ENCODE measurements around the gene CDKAL1.

CDKAL1 gene

DNA sequence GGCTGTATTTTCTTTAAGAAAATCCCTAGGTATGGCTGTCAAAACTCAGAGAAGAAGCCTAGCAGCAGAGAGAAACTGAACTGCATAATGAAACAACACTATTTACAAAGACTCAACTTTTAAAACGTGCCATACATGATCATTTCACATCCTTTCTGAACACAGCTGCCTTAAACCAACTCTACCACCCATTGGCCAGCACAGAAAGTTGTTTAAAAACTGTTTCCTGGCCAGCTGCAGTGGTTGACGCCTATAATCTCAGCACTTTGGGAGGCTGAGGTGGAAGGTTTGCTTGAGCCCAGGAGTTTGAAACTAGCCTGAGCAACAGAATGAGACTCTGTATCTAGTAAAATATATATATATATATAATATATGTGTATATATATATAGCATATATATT, 722.9 kb downstream of the CDKAL1 start:
- Histone ChIP-seq H3K4me1 (no peaks in the 10 kb centered on the region), H3K4me3 (no peak overlapping the region), H3K9me3 (peaks cover 0 to 1% (median 0%) of the 10 kb centered on the region in 3 donors), H3K27ac (no peak overlapping the region), H3K27me3 (no peaks in the 10 kb centered on the region), H3K36me3 (no peaks in the 10 kb centered on the region)
- intact Hi-C loops (cut with DNase I; ENCODE audit: low total_unique reads): no loop called here
- TF ChIP-seq, protein P1, sequence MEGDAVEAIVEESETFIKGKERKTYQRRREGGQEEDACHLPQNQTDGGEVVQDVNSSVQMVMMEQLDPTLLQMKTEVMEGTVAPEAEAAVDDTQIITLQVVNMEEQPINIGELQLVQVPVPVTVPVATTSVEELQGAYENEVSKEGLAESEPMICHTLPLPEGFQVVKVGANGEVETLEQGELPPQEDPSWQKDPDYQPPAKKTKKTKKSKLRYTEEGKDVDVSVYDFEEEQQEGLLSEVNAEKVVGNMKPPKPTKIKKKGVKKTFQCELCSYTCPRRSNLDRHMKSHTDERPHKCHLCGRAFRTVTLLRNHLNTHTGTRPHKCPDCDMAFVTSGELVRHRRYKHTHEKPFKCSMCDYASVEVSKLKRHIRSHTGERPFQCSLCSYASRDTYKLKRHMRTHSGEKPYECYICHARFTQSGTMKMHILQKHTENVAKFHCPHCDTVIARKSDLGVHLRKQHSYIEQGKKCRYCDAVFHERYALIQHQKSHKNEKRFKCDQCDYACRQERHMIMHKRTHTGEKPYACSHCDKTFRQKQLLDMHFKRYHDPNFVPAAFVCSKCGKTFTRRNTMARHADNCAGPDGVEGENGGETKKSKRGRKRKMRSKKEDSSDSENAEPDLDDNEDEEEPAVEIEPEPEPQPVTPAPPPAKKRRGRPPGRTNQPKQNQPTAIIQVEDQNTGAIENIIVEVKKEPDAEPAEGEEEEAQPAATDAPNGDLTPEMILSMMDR (IDR thresholded peaks at IDR 0.05): no peak
- no peak for DNase-seq

GRCh38 chr6:21258665-21259064, 724.4 kb downstream of the CDKAL1 start:
- TF ChIP-seq, protein P1 (IDR thresholded peaks at IDR 0.05): no peak
- intact Hi-C loops (cut with DNase I; ENCODE audit: low total_unique reads): no loop called here

GRCh38 chr6:21259660-21260059, 725.4 kb downstream of the CDKAL1 start:
- no peak overlapping the region for H3K27ac ChIP-seq
- DNase-seq: no peak
- TF ChIP-seq, protein P1 (IDR thresholded peaks at IDR 0.05): no peak
- no peak overlapping the region for H3K4me3 ChIP-seq
- no peaks in the 10 kb centered on the region for H3K27me3 ChIP-seq
- intact Hi-C loops (cut with DNase I; ENCODE audit: low total_unique reads): no loop called here
- no peaks in the 10 kb centered on the region for H3K36me3 ChIP-seq
- no peaks in the 10 kb centered on the region for H3K4me1 ChIP-seq
- H3K9me3 ChIP-seq: no peaks in the 10 kb centered on the region

More at GRCh38 chr6:21258665-21259064, 724.4 kb downstream of the CDKAL1 start:
- Histone ChIP-seq H3K9me3 (no peaks in the 10 kb centered on the region), H3K36me3 (no peaks in the 10 kb centered on the region), H3K27me3 (no peaks in the 10 kb centered on the region), H3K4me1 (no peaks in the 10 kb centered on the region), H3K4me3 (no peak overlapping the region), H3K27ac (no peak overlapping the region)
- no peak for DNase-seq

- intact Hi-C loops (cut with DNase I; ENCODE audit: low total_unique reads): no loop called here
- no peaks in the 10 kb centered on the region for H3K9me3 ChIP-seq
- no peaks in the 10 kb centered on the region for H3K27me3 ChIP-seq
- no peaks in the 10 kb centered on the region for H3K4me1 ChIP-seq
- no peaks in the 10 kb centered on the region for H3K36me3 ChIP-seq
- H3K27ac ChIP-seq: no peak overlapping the region
- TF ChIP-seq, protein P1 (IDR thresholded peaks at IDR 0.05): no peak
- H3K4me3 ChIP-seq: no peak overlapping the region
- DNase-seq: no peak
Measured at GRCh38 chr6:21262504-21262903, 728.2 kb downstream of the CDKAL1 start.

DNA sequence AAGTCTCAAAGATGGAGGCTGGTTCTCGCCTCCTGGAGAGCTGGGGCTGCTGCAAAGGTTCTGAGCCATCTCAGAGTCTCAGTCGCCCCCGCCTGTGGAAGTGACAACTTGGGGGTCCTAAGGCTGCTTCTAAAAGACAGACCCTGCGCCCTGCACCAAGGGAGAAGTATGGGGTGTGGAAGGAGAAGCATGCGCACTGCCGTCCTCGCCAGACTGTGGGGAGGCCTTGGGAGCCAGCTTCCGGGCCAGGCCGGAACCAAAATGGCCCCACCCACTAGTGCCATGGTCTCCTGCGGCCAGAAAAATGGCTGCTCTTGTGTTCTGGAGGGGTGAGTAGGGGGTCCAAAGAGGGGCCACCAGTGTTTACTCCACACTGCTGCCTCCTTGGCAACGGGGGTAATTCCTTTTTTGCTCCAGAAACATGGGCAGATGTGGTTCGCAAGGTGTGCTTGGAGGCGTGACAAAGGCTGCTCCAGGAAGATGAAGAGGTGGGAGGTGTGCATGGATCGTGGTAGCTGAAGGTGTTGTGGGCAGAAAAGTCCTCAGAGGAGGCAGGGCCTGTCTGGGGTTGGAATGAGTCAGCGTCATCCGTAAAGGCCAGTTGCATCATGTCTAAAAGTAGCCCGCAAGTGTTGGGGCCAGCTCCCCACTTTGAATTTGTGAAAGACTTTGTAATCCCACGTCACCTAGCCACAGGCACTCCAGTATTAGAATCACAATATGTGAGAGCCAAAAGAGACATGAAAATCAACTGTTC, 729.5 kb downstream of the CDKAL1 start:
- no peak overlapping the region for H3K27ac ChIP-seq
- intact Hi-C loops (cut with DNase I; ENCODE audit: low total_unique reads): no loop called here
- TF ChIP-seq, protein P1 (IDR thresholded peaks at IDR 0.05): no peak
- H3K4me1 ChIP-seq: no peaks in the 10 kb centered on the region
- H3K36me3 ChIP-seq: no peaks in the 10 kb centered on the region
- H3K4me3 ChIP-seq: no peak overlapping the region
- no peak for DNase-seq
- no peaks in the 10 kb centered on the region for H3K9me3 ChIP-seq
- H3K27me3 ChIP-seq: no peaks in the 10 kb centered on the region

Data from tibial artery (tissue), 4 donors.